GM21360 (cell line): ENCODE results near the gene LRRC8C.
"Not testable (repeated sequence)": the region's sequence is repeated elsewhere in the genome, so short reads cannot be mapped to it uniquely, and the experiment has no call there.

Source experiments
- ATAC-seq: cut with Tn5 transposase; IDR thresholded peaks from one replicate; pipeline ENCODE4 v1.9.1; 2021; ENCODE audit warnings: mild to moderate bottlenecking, moderate library complexity; ENCODE audit not compliant: unreplicated experiment

The LRRC8C gene

DNA sequence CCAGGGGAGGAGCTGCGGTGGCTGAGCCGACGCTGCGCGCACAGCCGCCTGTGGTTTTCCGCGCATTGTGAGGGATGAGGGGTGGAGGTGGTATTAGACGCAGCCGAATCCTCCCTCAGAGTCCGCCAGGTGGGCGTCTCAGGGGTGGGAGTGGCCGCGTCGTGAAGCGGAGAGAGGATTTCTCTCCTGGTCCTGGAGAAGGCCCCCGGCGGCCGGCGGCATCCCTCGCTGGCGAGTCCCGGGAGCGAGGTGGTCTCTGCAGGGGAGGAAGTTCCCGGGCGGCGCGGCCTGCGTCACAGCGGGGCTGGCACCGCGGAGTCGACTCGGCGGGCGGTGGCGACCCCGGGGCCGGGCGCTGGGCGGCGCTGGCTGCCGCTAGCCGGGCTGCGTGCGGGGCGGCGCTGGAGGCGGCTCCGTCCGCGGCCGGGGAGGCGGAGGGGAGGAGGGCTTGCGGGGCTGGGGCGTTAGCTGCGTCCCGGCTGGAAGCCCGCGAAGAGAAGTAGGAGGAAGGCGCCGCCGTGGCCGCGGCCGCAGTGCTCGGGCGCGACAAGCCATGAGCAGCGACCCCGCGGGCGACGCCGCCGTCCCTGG is at the start of gene LRRC8C:
Gene LRRC8C (plus strand): TSS at position 464 of the 591 bp plus-strand sequence. CDS start 53,354 bp downstream, outside the sequence.
- ATAC-seq, result peak; percentile 83

DNA sequence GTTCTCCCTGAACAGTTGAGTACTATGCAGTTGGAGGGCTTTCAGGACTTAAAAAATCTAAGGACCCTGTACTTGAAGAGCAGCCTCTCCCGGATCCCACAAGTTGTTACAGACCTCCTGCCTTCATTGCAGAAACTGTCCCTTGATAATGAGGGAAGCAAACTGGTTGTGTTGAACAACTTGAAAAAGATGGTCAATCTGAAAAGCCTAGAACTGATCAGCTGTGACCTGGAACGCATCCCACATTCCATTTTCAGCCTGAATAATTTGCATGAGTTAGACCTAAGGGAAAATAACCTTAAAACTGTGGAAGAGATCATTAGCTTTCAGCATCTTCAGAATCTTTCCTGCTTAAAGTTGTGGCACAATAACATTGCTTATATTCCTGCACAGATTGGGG is 48.7 kb upstream of the LRRC8C start:
- ATAC-seq, result no peak

DNA sequence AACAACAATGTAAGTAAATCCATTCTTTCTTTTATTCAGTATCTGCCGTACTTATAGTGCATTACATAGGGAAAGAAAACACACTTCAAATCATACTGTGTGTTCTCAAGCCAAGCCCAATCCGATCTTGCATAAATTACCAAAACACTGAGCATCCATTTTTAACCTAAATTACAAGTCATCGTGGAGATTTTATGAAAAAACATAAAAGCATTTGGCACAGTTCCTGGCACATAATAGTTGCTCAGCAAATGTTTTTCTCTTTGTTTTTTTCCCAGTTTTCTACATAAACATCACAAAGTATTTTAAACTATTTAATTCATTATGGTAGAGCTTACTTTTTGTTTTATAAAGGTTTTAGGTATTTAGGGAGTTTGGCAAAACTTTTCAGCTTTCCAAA is 48.1 kb upstream of the LRRC8C start:
- ATAC-seq, result no peak

DNA sequence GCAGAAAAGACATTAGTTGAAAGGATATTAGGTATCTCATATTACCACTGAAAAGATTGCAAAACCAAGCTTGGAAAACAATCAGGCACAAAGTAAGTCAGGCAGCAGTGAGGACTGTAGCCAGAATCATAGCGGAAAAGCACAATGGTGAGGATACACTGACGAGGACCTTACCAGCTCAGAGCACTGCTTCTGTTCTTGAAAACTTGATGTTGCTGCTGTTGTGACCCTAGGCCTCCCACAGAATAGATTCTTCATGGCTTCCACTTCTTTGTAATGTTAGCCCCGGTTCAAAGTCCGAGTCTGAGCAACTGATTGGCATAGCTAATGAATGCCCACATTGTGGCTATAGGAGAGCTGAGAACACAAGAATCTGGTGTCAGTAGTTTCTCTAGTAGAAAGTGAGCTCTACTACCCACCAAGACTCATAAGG is 45.2 kb upstream of the LRRC8C start:
- no peak for ATAC-seq

DNA sequence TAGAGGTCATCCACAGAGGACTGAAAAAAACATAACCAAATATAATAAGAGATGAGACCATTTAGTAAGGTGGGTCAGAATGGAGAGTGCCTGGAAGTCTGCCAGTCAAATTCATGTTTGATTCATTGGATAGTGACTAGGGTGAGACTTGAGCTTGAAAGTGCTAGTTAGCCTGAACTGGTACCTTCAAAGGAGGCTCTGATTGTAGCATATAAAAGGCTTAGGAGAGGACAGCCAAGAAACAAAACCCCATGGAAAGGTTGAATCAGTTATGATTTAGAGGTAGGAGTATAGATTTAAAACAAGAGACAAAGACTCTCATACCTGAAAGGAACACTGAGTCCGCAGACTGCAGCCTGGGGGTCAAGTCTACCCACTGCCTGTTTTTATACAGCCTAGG is 44.4 kb upstream of the LRRC8C start:
- ATAC-seq, result no peak

DNA sequence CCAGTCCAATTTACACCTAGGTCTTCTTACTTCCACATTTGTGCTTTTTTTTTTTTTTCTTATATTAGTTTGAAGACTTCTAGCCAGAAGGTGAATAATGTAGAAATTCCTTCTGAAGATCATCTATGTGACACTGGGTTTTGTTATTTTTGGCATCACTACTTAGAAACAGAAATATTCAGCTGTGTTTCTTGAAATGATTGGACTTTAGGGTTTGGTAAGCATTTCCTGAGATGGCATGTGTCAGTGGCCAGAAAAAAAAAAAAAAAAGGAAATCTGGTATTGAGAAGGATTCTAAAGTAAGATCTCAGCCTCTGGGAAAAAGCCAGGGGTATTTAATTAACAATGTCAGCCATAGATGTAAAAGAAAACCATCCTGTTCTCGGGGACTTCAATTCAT is 43.4 kb upstream of the LRRC8C start:
- ATAC-seq, result no peak

DNA sequence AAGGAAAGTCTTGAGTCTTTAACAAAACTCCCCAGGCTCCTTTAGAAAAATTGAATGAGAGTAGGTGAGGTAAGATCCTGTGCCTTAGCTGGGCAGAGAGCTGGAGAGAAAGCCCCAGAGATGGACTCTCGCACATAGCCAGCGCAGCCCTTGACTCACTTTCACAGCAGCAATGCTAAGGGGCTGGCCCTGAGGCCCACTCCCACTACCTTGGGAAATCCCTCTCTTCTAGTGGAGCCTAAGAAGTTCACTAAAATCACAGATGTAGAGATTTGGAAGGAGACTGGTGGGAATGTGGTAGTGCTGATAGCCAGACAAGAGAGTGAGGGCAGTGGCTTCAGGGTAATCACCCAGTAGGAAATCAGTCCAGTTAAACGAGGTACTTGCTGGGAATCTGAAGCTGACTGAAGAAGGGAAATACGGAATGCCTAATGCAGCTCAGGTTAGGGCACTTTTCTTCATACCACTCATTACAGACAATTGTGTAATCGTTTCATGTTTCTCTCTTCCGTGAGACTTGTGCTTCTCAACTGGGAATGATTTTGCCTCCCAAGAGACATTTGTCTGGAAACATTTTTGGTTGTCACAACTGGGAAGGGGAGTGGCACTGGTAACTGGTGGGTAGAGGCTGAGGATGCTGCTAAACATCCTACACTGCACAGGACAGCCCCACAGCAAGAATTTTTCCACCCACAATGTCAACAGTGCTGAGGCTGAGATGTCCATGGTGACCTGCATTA is 42.4 kb upstream of the LRRC8C start:
- no peak for ATAC-seq

DNA sequence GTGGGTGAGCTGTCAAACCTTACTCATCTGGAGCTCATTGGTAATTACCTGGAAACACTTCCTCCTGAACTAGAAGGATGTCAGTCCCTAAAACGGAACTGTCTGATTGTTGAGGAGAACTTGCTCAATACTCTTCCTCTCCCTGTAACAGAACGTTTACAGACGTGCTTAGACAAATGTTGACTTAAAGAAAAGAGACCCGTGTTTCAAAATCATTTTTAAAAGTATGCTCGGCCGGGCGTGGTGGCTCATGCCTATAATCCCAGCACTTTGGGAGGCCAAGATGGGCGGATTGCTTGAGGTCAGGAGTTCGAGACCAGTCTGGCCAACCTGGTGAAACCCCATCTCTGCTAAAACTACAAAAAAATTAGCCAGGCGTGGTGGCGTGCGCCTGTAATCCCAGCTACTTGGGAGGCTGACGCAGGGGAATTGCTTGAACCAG is 40.0 kb upstream of the LRRC8C start:
- ATAC-seq, result not testable (repeated sequence)

DNA sequence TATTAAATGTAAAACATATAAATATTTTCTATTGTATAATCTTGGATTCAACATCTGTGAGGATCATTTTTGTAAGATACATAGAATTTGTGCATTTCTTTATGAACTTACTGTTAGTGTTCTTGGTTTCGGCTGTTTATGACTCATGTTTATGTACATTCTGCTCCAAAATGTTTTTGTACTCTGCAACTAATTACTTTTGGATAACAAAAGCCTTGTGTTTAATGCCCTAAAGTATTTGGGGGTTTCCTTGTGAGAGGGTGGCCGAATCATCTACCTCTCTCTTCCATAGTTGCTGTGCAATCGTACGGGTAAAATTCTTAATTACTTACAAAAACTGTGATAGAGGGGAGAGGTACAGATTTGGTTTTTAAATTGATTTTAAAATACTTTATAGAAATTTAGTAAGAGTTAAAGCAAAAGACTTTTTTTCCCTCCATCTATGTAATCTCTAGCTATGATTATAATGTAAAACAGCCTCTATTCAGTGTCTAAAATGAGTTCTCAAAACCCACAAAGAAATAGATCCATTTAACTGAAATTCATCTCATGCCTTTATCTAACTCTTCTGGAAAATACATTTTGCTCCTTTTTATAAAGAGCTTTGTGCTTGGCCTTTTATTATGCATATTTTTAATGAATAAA is 38.7 kb upstream of the LRRC8C start:
- no peak for ATAC-seq

DNA sequence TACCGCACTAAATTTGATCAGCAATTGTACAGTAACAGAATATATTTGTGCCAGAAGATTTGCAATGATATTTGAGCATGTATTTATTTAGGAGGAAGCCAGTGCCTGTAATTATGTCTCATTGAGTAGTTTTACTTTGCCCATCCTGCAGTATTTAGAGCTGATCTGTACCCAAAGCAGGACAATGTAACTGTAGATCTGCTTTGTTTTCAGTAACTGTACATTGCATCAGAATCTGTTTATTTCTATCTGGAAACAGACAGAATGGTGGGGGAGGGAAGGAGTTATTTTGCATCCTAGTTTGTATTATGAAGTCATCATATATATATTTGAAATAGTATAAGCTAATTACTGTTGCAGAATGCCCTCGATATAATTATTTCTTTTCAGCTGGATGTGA is 36.2 kb upstream of the LRRC8C start:
- ATAC-seq, result no peak

DNA sequence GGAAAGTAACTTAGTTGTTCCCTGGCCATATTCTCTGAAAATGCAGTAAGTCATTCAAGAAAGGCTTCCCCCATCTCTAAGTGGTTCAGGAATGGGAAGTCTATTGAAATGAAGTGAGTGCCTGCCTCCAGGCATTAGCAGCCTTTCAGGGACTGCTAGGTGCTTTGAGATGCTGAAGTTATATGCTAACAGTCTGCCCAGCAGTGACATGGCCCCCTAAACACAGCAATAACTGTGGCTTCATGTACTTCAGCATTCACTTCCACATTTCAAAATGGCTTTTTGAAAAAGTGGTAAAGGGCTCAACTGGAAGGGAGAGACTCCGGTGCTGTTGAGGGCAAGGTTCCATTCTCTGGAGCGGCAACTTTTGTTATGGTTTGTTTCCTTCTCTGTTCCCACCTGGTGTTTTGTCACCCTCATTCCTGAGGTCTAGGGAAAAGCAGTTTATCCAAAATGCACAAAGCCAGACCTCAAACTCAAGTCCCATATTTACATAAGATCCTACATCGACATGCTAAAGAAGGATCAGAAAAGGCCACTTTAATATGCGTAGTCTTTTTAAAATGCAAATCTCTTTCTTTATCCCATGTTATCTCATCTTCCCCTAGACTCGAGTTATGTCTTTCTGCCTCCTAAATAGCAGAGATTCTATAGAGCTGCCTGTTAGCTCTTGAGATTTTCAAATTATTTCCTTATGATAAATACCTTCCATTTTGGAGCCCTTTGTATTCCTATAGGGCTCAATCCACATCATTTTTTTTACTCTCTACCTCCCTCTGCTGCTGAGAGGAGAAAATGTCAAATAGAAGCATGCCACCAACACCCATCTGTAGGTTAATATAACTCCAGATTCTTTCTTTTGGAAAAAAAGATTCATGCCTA is 34.2 kb upstream of the LRRC8C start:
- ATAC-seq, result no peak

DNA sequence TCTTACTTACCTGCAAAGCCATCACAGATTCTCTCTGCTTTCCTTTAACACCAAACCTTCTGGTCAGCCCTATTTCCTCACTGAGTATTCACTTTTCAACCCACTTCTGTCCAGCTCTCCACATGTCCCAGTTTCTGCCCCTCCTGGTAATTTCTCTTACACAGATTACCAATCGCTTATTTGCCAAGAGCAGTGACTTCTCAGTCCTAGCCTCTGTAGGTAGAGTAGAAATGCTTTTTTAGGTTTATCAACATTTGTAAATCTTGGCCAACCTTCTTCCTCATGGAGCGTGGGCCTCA is 33.6 kb upstream of the LRRC8C start:
- no peak for ATAC-seq

DNA sequence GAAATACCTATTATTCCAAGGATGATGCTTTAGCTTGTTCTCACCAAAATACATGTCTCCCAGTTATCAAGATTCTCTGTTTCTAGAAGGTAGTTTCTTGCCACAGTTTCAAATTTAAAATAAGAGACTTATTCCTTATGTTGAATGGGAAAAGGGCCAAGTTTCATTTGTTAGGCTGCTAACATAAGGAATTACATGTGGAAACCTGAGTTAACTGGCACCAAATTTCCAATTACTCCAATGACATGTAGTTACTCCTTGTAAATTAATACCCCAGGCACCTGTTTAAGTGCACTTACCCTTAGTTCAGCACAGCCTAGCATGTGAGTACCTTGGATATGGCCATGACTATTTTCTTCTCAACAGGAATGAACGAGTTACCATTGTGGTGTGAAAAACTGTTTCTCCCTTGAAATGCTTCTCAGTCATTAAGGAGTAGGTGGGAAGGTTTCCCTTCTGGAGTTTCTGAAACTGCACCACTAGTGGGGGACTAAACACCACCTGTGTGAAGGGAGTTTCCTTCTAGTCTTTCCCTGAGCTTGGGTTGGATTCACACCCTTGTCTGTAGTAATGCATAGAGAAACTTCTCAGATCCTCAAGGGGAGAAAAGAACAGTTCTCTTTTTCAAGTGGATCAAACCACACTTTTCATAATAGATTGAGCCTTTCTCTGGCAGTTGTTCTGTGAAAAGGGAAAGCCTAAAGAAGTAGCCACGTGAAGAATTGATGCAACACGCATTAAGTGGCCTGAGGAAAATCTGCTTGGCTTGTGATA is 32.3 kb upstream of the LRRC8C start:
- no peak for ATAC-seq

DNA sequence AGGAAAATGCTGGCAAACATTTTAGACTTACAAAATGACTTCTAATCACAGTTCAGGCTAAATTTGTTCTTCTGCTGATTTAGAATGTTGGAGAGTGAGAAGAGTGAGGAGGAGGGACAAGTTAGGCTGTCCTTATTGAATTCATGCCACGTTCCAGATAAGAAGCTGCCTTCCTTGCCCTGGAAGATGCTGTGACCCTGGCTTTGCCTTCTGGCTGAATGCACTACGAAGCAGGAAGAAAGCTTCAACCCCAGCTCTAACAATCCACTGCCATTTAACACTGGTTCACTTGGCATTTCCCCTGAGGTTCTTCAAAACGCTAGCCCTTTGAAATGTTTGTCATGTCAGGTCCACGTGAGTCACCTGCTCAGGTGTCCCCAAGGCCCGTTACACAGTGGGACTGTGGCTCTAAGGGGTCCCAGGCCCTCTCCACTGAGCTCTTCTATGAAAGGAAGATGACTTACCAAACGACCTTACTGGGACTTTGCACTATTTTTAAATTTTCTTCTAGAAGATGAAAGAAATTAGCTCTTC is 30.0 kb upstream of the LRRC8C start:
- no peak for ATAC-seq

DNA sequence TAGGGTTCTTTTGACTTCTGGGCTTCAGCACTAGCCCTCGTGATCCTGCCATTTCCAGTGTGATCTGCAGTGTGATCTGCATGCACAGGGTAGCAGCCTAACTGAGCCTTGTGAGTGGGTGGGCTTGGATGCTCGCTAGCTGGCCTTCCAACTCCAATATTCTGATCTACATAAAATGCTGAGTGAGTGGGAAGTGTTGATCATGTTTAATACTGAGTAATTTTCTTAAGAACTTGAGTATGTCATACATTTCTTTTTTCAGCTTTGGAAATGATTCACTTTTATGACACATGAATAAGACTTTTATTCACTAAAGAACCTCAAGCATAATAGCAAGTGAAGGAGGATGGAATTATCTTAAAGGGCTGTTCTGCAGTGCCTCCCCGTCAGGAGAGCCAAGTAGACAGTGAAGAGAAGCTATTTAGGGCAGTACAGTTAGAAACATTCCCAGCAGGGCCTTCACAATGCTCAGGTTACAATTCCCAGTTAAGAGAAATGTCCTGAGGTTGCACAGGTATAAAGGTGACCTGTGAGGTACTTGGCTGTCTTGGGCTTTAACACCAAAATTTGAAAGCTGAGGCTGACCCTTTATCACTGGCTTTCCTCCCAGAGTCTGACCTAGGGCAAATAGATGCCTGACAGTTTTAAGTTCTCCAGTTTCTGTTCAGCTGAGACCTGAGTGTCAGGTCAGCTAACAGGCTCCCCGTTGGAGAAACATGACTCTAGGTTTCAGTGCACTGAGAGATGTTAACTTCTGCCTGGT is 29.1 kb upstream of the LRRC8C start:
- no peak for ATAC-seq

DNA sequence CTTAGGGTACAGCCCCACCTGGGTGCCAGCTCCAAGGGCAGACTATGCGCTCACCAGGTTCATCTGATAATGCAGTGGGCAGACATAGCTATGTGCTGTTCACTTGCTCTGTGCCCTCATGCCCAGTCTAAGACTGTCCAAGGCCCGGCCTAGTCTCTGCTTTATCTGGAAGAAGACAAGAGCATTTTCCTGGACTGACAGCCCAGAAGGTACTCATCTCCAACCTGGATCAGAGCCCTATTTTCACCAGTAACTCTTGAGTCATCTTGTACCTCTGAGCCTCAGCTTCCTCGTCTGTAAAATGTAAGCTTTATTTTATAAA is 28.5 kb upstream of the LRRC8C start:
- no peak for ATAC-seq

DNA sequence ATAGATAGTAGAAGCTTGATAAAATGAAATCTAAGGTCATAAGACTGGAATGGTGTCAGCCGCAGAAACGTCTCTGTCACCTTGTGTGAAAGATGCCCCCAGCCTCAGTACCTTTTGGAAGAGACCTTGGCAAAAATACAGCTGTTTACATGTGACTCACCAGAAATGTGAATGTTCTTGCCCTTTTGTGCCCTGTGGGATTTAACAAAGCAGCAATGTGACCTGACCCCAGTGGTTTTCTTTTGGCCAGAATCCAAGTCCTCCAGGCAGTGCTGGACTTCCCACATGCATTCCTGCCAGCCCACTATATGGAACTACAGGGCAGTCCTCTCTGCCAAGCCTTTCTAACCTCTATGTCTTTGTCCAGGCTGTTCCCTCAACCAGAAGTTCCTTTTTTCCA is 27.2 kb upstream of the LRRC8C start:
- no peak for ATAC-seq

DNA sequence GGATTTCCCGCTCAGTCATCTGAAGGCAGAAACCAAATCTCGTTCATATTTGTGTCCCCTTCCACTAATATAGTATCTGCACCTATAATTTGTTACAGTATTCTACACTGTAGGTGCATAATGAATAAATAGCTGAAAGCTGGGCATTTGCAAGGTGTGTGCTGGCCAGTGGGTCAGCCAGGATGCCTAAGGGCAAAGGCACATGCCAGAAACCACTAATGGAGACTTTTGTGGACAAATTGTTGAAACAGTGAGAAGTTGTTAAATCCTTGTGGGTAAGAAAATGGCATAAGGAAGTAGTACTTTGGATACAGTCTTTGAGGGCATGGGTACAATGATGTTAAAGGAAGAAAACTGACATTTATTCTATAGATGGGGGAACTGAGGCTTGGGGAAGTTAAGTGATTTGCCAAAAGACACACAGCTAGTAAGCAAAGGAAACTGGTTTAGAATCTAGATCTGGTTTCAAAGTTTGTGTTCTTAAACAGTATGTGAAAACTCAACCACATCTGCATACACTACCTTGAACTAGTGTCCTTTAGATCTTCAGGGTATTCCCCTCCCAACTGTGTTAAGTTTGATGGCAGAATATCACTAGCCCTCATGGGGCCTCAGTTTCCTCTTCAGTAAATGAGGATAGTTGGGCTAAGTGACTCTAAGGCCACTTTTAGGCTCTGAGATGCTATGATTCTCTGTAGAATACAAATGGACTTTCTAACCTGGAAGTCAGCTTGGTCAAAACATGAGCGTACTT is 26.5 kb upstream of the LRRC8C start:
- ATAC-seq, result no peak

DNA sequence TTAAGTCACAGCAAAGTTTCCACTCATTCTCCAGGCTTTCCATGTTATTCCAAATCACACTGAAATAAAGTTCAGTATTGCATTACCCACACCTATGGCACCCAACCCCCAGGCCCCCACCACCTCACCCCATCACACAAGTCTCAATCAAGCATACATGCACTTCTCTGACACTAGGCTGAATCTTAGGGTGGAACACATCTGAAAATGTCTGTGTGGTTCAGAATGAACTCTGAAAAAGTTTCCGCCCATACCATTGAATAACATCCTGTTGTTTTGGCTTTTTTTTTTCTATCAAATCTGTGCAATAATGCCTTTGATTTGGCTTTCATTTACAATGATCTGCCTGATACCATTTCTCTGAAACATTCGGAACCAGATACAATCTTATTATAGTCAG is 25.8 kb upstream of the LRRC8C start:
- ATAC-seq, result no peak
